NCI-H1694 treated with DMSO at 0.1 percent for 48 hours (cell line): ENCODE data around the gene IMP4.

ENCODE experiments used
- DNase-seq: peaks from one replicate; lab custom pipeline; 2025; lab: John Stamatoyannopoulos, UW

IMP4 gene

GRCh38 chr2:130378206-130378897, 35.7 kb downstream of the IMP4 start:
- DNase-seq = no peak

- no peak for DNase-seq
These were observed 36.2 kb downstream of the IMP4 start for GRCh38 chr2:130378898-130379214.

GRCh38 chr2:130380096-130380934, 37.6 kb downstream of the IMP4 start:
- DNase-seq = no peak

GRCh38 chr2:130381145-130381544, 38.4 kb downstream of the IMP4 start:
- no peak for DNase-seq

- DNase-seq = no peak
These were observed 38.9 kb downstream of the IMP4 start for GRCh38 chr2:130381619-130382018.

GRCh38 chr2:130382313-130382917, 39.7 kb downstream of the IMP4 start:
- DNase-seq = no peak

GRCh38 chr2:130385709-130386108, 43.0 kb downstream of the IMP4 start:
- DNase-seq = no peak

- no peak for DNase-seq
These were observed 44.3 kb downstream of the IMP4 start for GRCh38 chr2:130387071-130387400.

- DNase-seq = no peak
These were observed 45.1 kb downstream of the IMP4 start for GRCh38 chr2:130387804-130388203.

- DNase-seq = no peak
These were observed 45.7 kb downstream of the IMP4 start for GRCh38 chr2:130388221-130388907.

- no peak for DNase-seq
These were observed 46.7 kb downstream of the IMP4 start for GRCh38 chr2:130389358-130389757.

GRCh38 chr2:130389783-130390182, 47.1 kb downstream of the IMP4 start:
- DNase-seq = no peak

- DNase-seq = no peak
These were observed 47.9 kb downstream of the IMP4 start for GRCh38 chr2:130390460-130391057.

GRCh38 chr2:130391058-130391871, 48.6 kb downstream of the IMP4 start:
- DNase-seq = peak; percentile 46

- DNase-seq = peak; percentile 77
These were observed 49.4 kb downstream of the IMP4 start for GRCh38 chr2:130391872-130392670.

- DNase-seq = no peak
These were observed 50.7 kb downstream of the IMP4 start for GRCh38 chr2:130393318-130393910.
